Measurements from ENCODE around the gene MICU1.

- TF ChIP-seq TAF1 (IDR thresholded peaks at IDR 0.05; ENCODE audit: low read depth) (no peak), RAD21 (IDR thresholded peaks at IDR 0.05; ENCODE audit: low read depth) (no peak)
Measured at GRCh38 chr10:72423426-72423825, 202.5 kb downstream of the MICU1 start.

Measured in Ishikawa (cell line).